Choroid plexus epithelial cell (primary cell): ENCODE measurements around the gene SPG7.

Experiments used
- DNase-seq: peaks from one replicate; pipeline ENCODE4 v3.0.0-alpha.2; 2010; ENCODE audit warnings: low read depth
- H3K4me3 ChIP-seq: 2 replicates; pipeline ENCODE4 v1.5.1; 2011; ENCODE audit warnings: low read depth, mild to moderate bottlenecking, control low read depth, low read length, moderate library complexity
- TF ChIP-seq, protein P1 (sequence below): conservative IDR thresholded peaks from 2 replicates; pipeline ENCODE4 v1.5.1; 2011; ENCODE audit warnings: low read depth, mild to moderate bottlenecking, control low read depth, inconsistent platforms, low read length, moderate library complexity

Gene SPG7

DNA sequence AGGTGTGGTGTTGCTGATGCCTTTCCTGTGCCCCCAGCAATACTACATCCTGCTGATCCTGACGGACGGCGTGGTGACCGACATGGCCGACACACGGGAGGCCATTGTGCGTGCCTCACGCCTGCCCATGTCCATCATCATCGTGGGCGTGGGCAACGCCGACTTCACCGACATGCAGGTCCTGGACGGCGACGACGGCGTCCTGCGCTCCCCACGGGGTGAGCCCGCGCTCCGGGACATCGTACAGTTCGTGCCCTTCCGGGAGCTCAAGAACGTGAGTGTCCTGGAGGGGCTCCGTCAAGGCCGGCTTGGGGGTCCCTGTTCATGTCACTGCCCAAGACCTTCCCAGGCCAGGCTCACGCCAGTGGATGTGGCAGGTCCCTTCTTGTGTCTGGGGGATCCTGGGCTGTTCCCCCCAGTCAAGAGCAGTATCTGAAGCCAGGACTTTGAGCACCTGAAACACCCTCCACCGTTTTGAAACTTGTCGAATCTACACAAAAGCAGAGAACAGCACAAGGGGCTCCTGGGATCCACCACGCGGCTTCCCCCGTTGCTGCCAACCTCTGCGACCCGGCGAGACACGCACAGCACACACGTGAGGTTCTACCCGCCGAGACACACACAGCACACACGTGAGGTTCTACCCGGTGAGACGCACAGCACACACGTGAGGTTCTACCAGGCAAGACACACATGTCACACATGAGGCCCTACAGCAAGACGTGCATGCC, 87.3 kb downstream of the SPG7 start:
- TF ChIP-seq, protein P1, sequence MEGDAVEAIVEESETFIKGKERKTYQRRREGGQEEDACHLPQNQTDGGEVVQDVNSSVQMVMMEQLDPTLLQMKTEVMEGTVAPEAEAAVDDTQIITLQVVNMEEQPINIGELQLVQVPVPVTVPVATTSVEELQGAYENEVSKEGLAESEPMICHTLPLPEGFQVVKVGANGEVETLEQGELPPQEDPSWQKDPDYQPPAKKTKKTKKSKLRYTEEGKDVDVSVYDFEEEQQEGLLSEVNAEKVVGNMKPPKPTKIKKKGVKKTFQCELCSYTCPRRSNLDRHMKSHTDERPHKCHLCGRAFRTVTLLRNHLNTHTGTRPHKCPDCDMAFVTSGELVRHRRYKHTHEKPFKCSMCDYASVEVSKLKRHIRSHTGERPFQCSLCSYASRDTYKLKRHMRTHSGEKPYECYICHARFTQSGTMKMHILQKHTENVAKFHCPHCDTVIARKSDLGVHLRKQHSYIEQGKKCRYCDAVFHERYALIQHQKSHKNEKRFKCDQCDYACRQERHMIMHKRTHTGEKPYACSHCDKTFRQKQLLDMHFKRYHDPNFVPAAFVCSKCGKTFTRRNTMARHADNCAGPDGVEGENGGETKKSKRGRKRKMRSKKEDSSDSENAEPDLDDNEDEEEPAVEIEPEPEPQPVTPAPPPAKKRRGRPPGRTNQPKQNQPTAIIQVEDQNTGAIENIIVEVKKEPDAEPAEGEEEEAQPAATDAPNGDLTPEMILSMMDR = no peak
- no peak overlapping the region for H3K4me3 ChIP-seq
- DNase-seq = no peak

DNA sequence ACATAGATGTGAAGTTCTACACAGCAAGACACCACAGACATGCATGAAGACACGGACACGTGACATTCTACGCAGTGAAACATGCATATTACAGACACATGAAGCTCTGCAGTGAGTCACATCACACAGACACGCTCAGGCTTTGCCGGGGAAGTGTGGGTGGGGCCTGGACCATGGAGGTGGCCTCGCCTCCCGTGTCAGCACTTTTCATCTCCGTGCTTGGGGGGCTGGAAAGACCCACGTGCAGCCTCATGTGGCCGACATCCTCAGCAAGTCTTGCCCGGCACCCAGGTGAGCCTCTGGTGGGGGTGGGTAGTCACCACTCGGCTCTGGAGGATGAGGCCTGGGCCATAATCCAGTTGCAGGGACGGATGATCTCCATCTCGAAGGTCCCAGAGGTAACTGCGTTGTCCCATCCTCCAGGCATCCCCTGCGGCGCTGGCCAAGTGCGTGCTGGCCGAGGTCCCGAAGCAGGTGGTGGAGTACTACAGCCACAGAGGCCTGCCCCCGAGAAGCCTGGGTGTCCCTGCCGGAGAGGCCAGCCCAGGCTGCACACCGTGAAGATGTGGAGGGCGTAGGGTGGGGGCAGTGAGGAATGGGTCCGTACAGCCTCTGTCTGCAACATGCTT, 88.0 kb downstream of the SPG7 start:
- no peak overlapping the region for H3K4me3 ChIP-seq
- TF ChIP-seq, protein P1 = no peak
- DNase-seq = no peak

DNA sequence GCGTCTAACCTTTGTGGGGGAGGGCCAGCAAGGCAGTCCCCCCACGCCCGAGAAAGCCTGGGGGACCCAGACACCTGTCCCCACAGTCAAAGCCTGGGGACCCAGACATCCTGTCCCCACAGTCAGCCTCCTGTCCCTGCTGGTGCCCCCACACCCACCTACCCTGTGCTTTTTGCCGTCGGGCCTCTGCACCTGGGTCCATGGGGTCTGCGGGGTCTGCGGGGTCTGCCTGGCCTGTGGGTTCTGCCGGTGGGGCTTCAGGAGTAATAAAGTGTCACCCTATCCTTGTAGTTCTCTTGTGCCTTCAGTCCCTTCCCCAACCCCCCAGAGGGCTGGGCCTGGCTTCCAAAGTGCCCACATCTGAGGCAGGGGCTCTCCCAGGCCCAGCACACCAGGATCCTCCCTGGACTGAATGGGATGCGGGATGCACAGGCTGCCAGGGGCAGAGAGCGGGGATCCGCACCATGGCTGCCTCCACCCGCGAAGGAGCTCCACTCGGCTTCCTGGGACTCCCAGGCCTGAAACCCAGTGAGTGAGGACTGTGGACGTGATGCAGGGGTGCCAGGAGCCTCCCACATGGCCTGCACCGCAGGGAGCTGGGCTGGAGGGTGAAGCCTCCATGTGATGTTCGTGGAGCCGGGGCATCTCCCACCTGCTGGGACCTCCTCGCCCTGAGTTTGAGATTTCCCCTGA, 88.9 kb downstream of the SPG7 start:
- TF ChIP-seq, protein P1 = no peak
- DNase-seq = no peak
- no peak overlapping the region for H3K4me3 ChIP-seq

- DNase-seq = peak; percentile 68
- TF ChIP-seq, protein P1 = no peak
These were observed 90.0 kb downstream of the SPG7 start for GRCh38 chr16:89598199-89598598.

GRCh38 chr16:89599451-89599858, 91.3 kb downstream of the SPG7 start:
- DNase-seq = no peak
- H3K4me3 ChIP-seq = no peak overlapping the region
- TF ChIP-seq, protein P1 = peak; percentile 39

More at GRCh38 chr16:89598199-89598598, 90.0 kb downstream of the SPG7 start:
- no peak overlapping the region for H3K4me3 ChIP-seq

GRCh38 chr16:89599902-89600301, 91.7 kb downstream of the SPG7 start:
- TF ChIP-seq, protein P1 = no peak
- no peak overlapping the region for H3K4me3 ChIP-seq
- no peak for DNase-seq
